Mammary epithelial cell (primary cell): Measurements from ENCODE around the gene ZNF385B.

Source experiments
- CTCF ChIP-seq, 2 donors: IDR thresholded peaks in 1 of 2; conservative IDR thresholded peaks in 1 of 2; 2 replicates each; pipeline ENCODE4 v1.5.1; 2011 to 2012; ENCODE audit warnings: inconsistent platforms in 2 of 2, low read length in 2 of 2, mild to moderate bottlenecking in 2 of 2, control low read depth in 1 of 2, low read depth in 1 of 2; ENCODE audit not compliant: insufficient read depth in 1 of 2; ENCODE audit errors: extremely low read depth in 1 of 2
- EZH2 ChIP-seq: IDR thresholded peaks from 2 replicates; pipeline ENCODE4 v1.6.1; 2012; ENCODE audit warnings: low read length, inconsistent platforms, borderline replicate concordance

GRCh38 chr2:179613299-179613651 is 248.1 kb downstream of the ZNF385B start:
- TF ChIP-seq CTCF (conservative IDR thresholded peaks at IDR 0.05 in 1 of 2, IDR thresholded peaks at IDR 0.05 in 1 of 2; ENCODE audit: extremely low read depth in 1 of 2, insufficient read depth in 1 of 2, low read depth in 1 of 2, low read length in 2 of 2) = no peak
- no peak for TF ChIP-seq EZH2
